ENCODE data around the gene C4orf51. TPM values are rescaled to one million over a fixed set of nuclear protein-coding genes. Genes with fewer than 3 reads are reported as not detected.

The C4orf51 gene
- total and polyA plus RNA-seq, 2 of the 13 experiments (the other 11 are each of a cell fraction or from before 2014, with no cell fraction given): not detected

DNA sequence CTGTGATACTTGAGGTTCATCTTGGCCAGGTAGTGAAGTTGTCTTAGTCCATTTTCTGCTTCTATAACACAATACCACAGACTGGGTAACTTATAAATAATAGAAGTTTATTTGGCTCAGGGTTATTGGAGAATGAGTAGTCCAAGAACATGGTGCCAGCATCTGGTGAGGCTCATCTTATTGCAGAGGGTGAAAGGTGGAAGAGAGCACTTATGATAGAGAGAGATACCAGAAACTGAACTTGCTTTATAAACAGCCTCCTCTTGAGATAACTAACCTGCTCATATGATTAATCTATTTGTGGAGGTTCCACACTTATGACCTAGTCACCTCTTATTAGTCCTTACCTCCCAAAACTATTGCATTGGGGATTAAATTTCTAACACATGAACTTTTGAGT is 1.6 kb downstream of the C4orf51 start (continued):
- no peak for TF ChIP-seq ZBTB40 (IDR thresholded peaks at IDR 0.05)
- TF ChIP-seq ZBTB40 (CRISPR knock-in tag; IDR thresholded peaks at IDR 0.05): no peak
- no peak for TF ChIP-seq ATF7 (IDR thresholded peaks at IDR 0.05)
- TF ChIP-seq ATF7 (CRISPR knock-in tag; IDR thresholded peaks at IDR 0.05): no peak
- TF ChIP-seq ZFP82 (CRISPR knock-in tag; IDR thresholded peaks at IDR 0.05; ENCODE audit: borderline replicate concordance): no peak
- no peak for TF ChIP-seq ZNF143 (CRISPR knock-in tag; IDR thresholded peaks at IDR 0.05)
- TF ChIP-seq ADNP (CRISPR knock-in tag; IDR thresholded peaks at IDR 0.05): no peak
- TF ChIP-seq BRCA1 (CRISPR knock-in tag; IDR thresholded peaks at IDR 0.05): no peak
- no peak for TF ChIP-seq MEF2D (CRISPR knock-in tag; IDR thresholded peaks at IDR 0.05)

All from HepG2 (cell line).